Measurements from ENCODE around the gene GALNT2. TPM values are rescaled to one million over a fixed set of nuclear protein-coding genes. Genes with fewer than 3 reads are reported as not detected.

GALNT2 gene
- total and polyA plus RNA-seq, 10 of the 15 experiments (the other 5 are each of a cell fraction or from before 2014, with no cell fraction given), result 0.52 to 27.7 (median 16.3) TPM

GRCh38 chr1:230083053-230083452 lies 16.0 kb downstream of the GALNT2 start:
- Histone ChIP-seq H3K4me1 (ENCODE audit: control insufficient read depth, insufficient read depth, low read length) (peaks cover 8% of the 10 kb centered on the region; the same call in 1 of the 2 replicates), H3K27me3 (replicated peaks in 1 of 2; ENCODE audit: control insufficient read depth in 2 of 2, insufficient read depth in 2 of 2, low read length in 1 of 2) (no peaks in the 10 kb centered on the region), H3K36me3 (ENCODE audit: control insufficient read depth in 2 of 2, insufficient read depth in 2 of 2, low read length in 1 of 2) (peaks cover 0 to 5% of the 10 kb centered on the region in 2 experiments; a peak in 1 of 4 replicates), H3K9ac (ENCODE audit: control insufficient read depth, insufficient read depth, low read length) (no peak overlapping the region), H4K20me1 (ENCODE audit: control insufficient read depth, insufficient read depth) (no peaks in the 10 kb centered on the region), H3K9me3 (replicated peaks; ENCODE audit: control insufficient read depth, insufficient read depth, low read length) (no peaks in the 10 kb centered on the region; the same call in 2 of the 3 replicates), H3K4me2 (ENCODE audit: control insufficient read depth, insufficient read depth) (no peak overlapping the region), H3K27ac (ENCODE audit: control insufficient read depth, insufficient read depth) (no peak overlapping the region), H3K79me2 (ENCODE audit: control insufficient read depth, insufficient read depth, low read length) (peaks cover 9% of the 10 kb centered on the region), H2AFZ (ENCODE audit: control insufficient read depth, low read depth, low read length) (no peak overlapping the region), H3K4me3 (no peak overlapping the region)
- RAD21 ChIA-PET (ENCODE audit: unreplicated experiment), result no interaction called here
- CTCF ChIA-PET, result interaction anchor here (0.7 to 1.2 kb wide), 2 partner anchors 27 to 128 kb away, joined by 4 read pairs; no protein-coding TSS in a partner anchor
- no peak for DNase-seq (ENCODE audit: low read depth, low spot score)
- no peak for ATAC-seq
- WGBS (ENCODE audit: insufficient coverage, insufficient replicate concordance, low lambda C conversion rate, missing lambda C conversion rate), result 97% methylated on average over 9 of the region's 9 CpGs
- POLR2A ChIA-PET, result no interaction called here
- FAIRE-seq, result no peak
- SMC1A ChIA-PET (ENCODE audit: uncharacterized antibody, unreplicated experiment), result no interaction called here
- intact Hi-C loops (cut with micrococcal nuclease; ENCODE audit: unreplicated experiment), result no loop called here
- in situ Hi-C loops (cut with MboI), result no loop called here
- BruUV-seq (replicated peaks), result no TSS peak
- TF ChIP-seq RELA (IDR thresholded peaks at IDR 0.05; ENCODE audit: borderline replicate concordance, partially characterized antibody) (no peak), ZBTB33 (IDR thresholded peaks at IDR 0.05) (peak; percentile 12; the same call in 1 of the 2 replicates), NBN (IDR thresholded peaks at IDR 0.05) (peak; percentile 62; the same call in 1 of the 2 replicates), SMAD1 (IDR thresholded peaks at IDR 0.05; ENCODE audit: low read depth, partially characterized antibody) (no peak), E2F4 (IDR thresholded peaks at IDR 0.05; ENCODE audit: low read depth, low read length) (no peak), NRF1 (conservative IDR thresholded peaks at IDR 0.05; ENCODE audit: low read depth, low read length) (no peak), PKNOX1 (IDR thresholded peaks at IDR 0.05) (no peak), SIX5 (IDR thresholded peaks at IDR 0.05; ENCODE audit: low read depth, low read length, severe bottlenecking) (no peak), CHD4 (IDR thresholded peaks at IDR 0.05) (no peak), POU2F2 (IDR thresholded peaks at IDR 0.05; ENCODE audit: borderline replicate concordance, low read depth, low read length) (0 out of 3 replicates have a peak, but pooled peaks have one; percentile 13), ZNF217 (IDR thresholded peaks at IDR 0.05) (no peak), ZNF207 (IDR thresholded peaks at IDR 0.05; ENCODE audit: borderline replicate concordance) (no peak), ZNF592 (IDR thresholded peaks at IDR 0.05) (no peak)
- TF ChIP-seq, protein P1, sequence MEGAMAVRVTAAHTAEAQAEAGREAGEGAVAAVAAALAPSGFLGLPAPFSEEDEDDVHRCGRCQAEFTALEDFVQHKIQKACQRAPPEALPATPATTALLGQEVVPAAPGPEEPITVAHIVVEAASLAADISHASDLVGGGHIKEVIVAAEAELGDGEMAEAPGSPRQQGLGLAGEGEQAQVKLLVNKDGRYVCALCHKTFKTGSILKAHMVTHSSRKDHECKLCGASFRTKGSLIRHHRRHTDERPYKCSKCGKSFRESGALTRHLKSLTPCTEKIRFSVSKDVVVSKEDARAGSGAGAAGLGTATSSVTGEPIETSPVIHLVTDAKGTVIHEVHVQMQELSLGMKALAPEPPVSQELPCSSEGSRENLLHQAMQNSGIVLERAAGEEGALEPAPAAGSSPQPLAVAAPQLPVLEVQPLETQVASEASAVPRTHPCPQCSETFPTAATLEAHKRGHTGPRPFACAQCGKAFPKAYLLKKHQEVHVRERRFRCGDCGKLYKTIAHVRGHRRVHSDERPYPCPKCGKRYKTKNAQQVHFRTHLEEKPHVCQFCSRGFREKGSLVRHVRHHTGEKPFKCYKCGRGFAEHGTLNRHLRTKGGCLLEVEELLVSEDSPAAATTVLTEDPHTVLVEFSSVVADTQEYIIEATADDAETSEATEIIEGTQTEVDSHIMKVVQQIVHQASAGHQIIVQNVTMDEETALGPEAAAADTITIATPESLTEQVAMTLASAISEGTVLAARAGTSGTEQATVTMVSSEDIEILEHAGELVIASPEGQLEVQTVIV (IDR thresholded peaks at IDR 0.05; ENCODE audit: borderline replicate concordance, partially characterized antibody), result peak; percentile 24
